Thymus (tissue), 11 donors: ENCODE measurements around the gene GRIP2. TPM values are rescaled to one million over a fixed set of nuclear protein-coding genes. Genes with fewer than 3 reads are reported as not detected.

Experiments
- DNase-seq, 9 donors: peaks; one replicate each; pipeline ENCODE4 v3.0.0-alpha.2; 2013; ENCODE audit warnings: low spot score in 9 of 9, low read depth in 6 of 9, missing footprints in 1 of 9
- H3K27ac ChIP-seq, 2 donors: one replicate each; pipeline ENCODE4 v1.5.1; 2013; ENCODE audit warnings: control low read depth in 1 of 2, low read depth in 1 of 2, low read length in 1 of 2, mild to moderate bottlenecking in 1 of 2, moderate library complexity in 1 of 2
- H3K27me3 ChIP-seq, 2 donors: one replicate each; pipeline ENCODE4 v1.5.1; 2013; ENCODE audit warnings: low read length in 1 of 2; ENCODE audit not compliant: control insufficient read depth in 2 of 2, insufficient read depth in 1 of 2
- H3K36me3 ChIP-seq, 2 donors: one replicate each; pipeline ENCODE4 v1.5.1; 2013; ENCODE audit warnings: low read length in 1 of 2, mild to moderate bottlenecking in 1 of 2, moderate library complexity in 1 of 2; ENCODE audit not compliant: control insufficient read depth in 2 of 2, insufficient read depth in 2 of 2
- H3K4me1 ChIP-seq, 2 donors: one replicate each; pipeline ENCODE4 v1.5.1; 2013; ENCODE audit warnings: low read length in 2 of 2; ENCODE audit not compliant: control insufficient read depth in 2 of 2, insufficient read depth in 2 of 2
- H3K4me3 ChIP-seq, 2 donors: one replicate each; pipeline ENCODE4 v1.5.1; 2013; ENCODE audit warnings: low read length in 2 of 2, control low read depth in 1 of 2, mild to moderate bottlenecking in 1 of 2
- H3K9me3 ChIP-seq, 2 donors: one replicate each; pipeline ENCODE4 v1.5.1; 2013; ENCODE audit warnings: low read length in 1 of 2, mild to moderate bottlenecking in 1 of 2; ENCODE audit not compliant: control insufficient read depth in 2 of 2, insufficient read depth in 1 of 2
- WGBS: extraction: QIAGEN DNeasy Blood & Tissue Kit; methylation state at CpG from one replicate; pipeline ENCODE4 v1.1.7; 2013; 5-methylcytosine and 5-hydroxymethylcytosine counted together
- polyA plus RNA-seq: library from polyadenylated mRNA; stranded (reverse); fragments of 200-250 nt; gene quantifications from one replicate; pipeline ENCODE4 v1.2.3, GENCODE V29; 2013
- total RNA-seq: library from RNA; stranded (reverse); fragments of 120-200 nt; gene quantifications from one replicate; pipeline ENCODE4 v1.2.4, GENCODE V29; 2013
- donor health status: healthy.

GRIP2 gene
- total and polyA plus RNA-seq, 2 donors = 0.14 to 0.37 TPM

DNA sequence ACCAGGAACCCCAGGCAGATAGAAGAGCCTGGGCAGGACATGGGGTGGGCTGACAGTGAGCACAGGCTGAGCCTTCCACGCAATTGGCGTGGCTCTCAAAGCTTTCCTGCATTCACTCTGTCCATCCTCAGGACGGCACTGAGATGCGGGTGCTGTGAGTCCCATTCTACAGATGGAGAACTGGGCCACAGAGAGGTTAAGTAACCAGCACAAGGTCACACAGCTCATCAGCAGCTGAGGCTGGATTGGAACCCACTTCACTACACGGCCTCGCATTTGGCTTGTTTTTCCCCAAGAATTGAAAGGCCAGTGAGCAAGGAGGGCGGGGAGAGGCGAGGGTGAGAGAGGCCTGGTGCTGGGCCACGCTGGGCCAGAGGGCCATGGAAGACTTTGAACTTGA, 36.0 kb upstream of the GRIP2 start:
- Histone ChIP-seq H3K27ac (no peak overlapping the region), H3K27me3 (peaks cover 0 to 5% of the 10 kb centered on the region in 2 donors), H3K36me3 (no peaks in the 10 kb centered on the region), H3K4me3 (no peak overlapping the region), H3K4me1 (no peaks in the 10 kb centered on the region), H3K9me3 (no peaks in the 10 kb centered on the region)
- DNase-seq = no peak
- 95% methylated on average over 9 of the region's 9 CpGs for WGBS

DNA sequence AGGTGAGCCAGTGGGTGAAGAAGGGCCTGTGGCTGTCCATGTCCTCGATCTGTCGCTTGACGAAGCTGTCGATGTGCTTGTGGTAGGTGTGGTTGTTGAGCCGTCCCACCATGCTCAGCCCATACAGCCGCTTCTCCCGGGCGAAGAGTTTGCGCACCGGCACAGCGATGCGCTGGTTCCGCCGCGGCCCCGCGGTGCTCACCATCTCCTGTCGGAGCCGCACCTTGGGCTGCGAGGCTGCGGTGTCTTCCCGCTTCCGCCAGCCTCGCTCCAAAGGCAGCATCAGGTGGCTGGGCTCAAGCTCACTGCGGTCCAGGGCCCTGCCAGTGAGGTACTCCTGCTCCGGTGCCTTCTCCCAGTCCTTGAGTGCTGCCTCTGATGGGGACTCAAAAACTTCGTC, 34.0 kb upstream of the GRIP2 start:
- no peak overlapping the region for H3K27ac ChIP-seq
- H3K4me3 ChIP-seq = no peak overlapping the region
- H3K36me3 ChIP-seq = no peaks in the 10 kb centered on the region
- H3K4me1 ChIP-seq = peaks cover 0 to 3% of the 10 kb centered on the region in 2 donors
- WGBS = 91% methylated on average over 27 of the region's 27 CpGs
- H3K9me3 ChIP-seq = no peaks in the 10 kb centered on the region
- H3K27me3 ChIP-seq = peaks cover 0 to 7% of the 10 kb centered on the region in 2 donors
- DNase-seq = no peak

DNA sequence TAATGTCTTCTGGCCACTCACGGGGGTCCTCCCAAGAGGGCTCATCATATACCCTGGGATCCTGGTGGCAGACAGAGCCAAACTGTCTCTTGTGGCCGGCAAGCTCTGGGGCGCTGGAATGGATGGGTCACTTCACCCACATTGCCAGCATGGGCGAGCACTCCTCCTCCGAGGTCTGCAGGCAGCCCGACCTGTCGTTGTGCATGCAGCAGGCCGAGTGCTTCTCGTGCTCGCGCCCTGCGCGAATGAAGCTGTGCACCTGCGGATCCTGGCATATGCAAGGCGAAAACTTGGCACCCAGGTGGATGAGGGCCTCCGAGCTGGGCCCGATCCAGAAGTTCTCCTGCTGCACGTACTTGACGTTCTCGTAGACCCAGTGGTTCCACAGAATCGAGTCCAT, 33.6 kb upstream of the GRIP2 start:
- Histone ChIP-seq H3K27ac (no peak overlapping the region), H3K4me3 (no peak overlapping the region), H3K4me1 (peaks cover 0 to 3% of the 10 kb centered on the region in 2 donors), H3K36me3 (no peaks in the 10 kb centered on the region), H3K27me3 (peaks cover 0 to 7% of the 10 kb centered on the region in 2 donors), H3K9me3 (no peaks in the 10 kb centered on the region)
- DNase-seq = no peak
- 95% methylated on average over 21 of the region's 21 CpGs for WGBS

DNA sequence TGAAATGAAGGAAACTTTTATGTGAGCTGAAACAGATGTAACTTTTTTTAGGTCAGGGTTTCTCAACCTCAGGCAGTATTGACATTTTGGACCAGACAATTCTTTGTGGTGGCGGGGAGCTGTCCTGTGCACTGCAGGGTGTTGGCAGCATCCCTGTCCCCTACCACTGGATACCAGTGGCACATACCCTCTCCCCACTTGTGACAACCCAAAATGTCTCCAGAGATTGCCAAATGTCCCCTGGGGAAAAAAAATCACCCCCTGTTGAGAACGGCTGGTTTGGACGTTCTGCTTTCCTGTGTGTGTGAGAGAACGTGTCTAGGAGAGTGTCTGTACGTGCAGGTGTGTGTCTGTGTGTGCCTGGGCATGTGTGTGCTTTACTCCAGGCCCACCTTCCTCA, 30.7 kb upstream of the GRIP2 start:
- 81% methylated on average over 5 of the region's 5 CpGs for WGBS
- H3K4me3 ChIP-seq = no peak overlapping the region
- no peaks in the 10 kb centered on the region for H3K36me3 ChIP-seq
- H3K4me1 ChIP-seq = peaks cover 0 to 3% of the 10 kb centered on the region in 2 donors
- H3K9me3 ChIP-seq = no peaks in the 10 kb centered on the region
- H3K27ac ChIP-seq = no peak overlapping the region
- DNase-seq = no peak
- peaks cover 0 to 7% of the 10 kb centered on the region in 2 donors for H3K27me3 ChIP-seq

GRCh38 chr3:14570089-14570488, 29.9 kb upstream of the GRIP2 start:
- H3K4me3 ChIP-seq = no peak overlapping the region

GRCh38 chr3:14569474-14570000, 29.4 kb upstream of the GRIP2 start:
- no peak for DNase-seq
- H3K36me3 ChIP-seq = no peaks in the 10 kb centered on the region
- H3K4me1 ChIP-seq = peaks cover 0 to 3% of the 10 kb centered on the region in 2 donors
- H3K27me3 ChIP-seq = peaks cover 0 to 11% of the 10 kb centered on the region in 2 donors
- no peak overlapping the region for H3K27ac ChIP-seq
- H3K9me3 ChIP-seq = no peaks in the 10 kb centered on the region
- no peak overlapping the region for H3K4me3 ChIP-seq
- 74% methylated on average over 11 of the region's 11 CpGs for WGBS

More at GRCh38 chr3:14570089-14570488, 29.9 kb upstream of the GRIP2 start:
- H3K9me3 ChIP-seq = no peaks in the 10 kb centered on the region
- H3K36me3 ChIP-seq = no peaks in the 10 kb centered on the region
- DNase-seq = peak in 2 of 9 donors; percentile 5 to 25
- H3K27me3 ChIP-seq = peaks cover 0 to 7% of the 10 kb centered on the region in 2 donors
- 23% methylated on average over 5 of the region's 5 CpGs for WGBS
- peaks cover 0 to 3% of the 10 kb centered on the region in 2 donors for H3K4me1 ChIP-seq
- H3K27ac ChIP-seq = no peak overlapping the region

- DNase-seq = no peak
- no peaks in the 10 kb centered on the region for H3K36me3 ChIP-seq
- H3K27me3 ChIP-seq = peaks cover 0 to 13% of the 10 kb centered on the region in 2 donors
- H3K4me1 ChIP-seq = peaks cover 0 to 3% of the 10 kb centered on the region in 2 donors
- no peaks in the 10 kb centered on the region for H3K9me3 ChIP-seq
- WGBS = 98% methylated on average over 7 of the region's 7 CpGs
- H3K4me3 ChIP-seq = no peak overlapping the region
- H3K27ac ChIP-seq = no peak overlapping the region
These were observed 28.1 kb upstream of the GRIP2 start for GRCh38 chr3:14568269-14568668.

GRCh38 chr3:14566812-14567211, 26.7 kb upstream of the GRIP2 start:
- Histone ChIP-seq H3K27ac (no peak overlapping the region), H3K27me3 (peaks cover 0 to 13% of the 10 kb centered on the region in 2 donors), H3K9me3 (no peaks in the 10 kb centered on the region), H3K36me3 (no peaks in the 10 kb centered on the region), H3K4me1 (peaks cover 0 to 3% of the 10 kb centered on the region in 2 donors), H3K4me3 (no peak overlapping the region)
- 86% methylated on average over 2 of the region's 2 CpGs for WGBS
- no peak for DNase-seq

DNA sequence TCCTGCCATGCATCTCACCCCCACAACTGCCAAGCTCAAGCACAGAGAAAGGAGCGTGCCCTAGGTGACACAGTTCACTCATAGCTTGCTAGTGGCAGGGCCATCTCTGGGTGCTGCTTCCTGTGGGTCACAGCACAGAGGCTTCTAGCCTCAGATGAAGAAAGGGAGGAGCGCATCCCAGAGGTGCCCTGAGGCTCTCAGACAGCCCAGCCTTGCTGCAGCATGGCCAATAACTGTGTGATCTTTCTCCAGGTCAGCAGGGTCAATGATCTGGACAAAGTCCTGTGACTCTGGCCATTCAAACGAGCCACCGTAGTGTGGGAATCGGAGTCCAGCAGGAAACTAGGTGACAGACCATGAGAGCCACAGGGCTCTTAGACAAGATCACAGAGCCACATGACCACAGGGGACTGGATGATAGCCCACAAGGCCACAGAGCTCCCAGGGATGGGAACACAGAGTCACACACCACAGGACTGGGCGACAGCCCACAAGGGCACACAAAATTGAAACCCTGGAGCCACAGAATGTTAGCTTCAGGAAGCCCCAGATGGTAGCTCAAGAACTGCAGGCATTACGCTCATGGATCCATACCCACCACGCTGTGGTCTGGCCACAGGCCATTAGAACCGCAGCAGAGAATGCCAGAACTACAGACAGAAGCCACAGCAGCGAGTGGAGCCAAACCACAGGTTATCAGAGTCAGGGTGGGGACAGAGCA, 25.9 kb upstream of the GRIP2 start:
- Histone ChIP-seq H3K4me1 (peaks cover 0 to 3% of the 10 kb centered on the region in 2 donors), H3K27me3 (peaks cover 0 to 19% of the 10 kb centered on the region in 2 donors), H3K36me3 (no peaks in the 10 kb centered on the region), H3K9me3 (no peaks in the 10 kb centered on the region), H3K27ac (no peak overlapping the region), H3K4me3 (no peak overlapping the region)
- 39% methylated on average over 10 of the region's 10 CpGs for WGBS
- DNase-seq = no peak
